Panc1 (cell line): Measurements from ENCODE around the gene SDCBP2.

Experiments used
- CTCF ChIP-seq: fragments of 450-650 bp; IDR thresholded peaks from 2 replicates; pipeline ENCODE4 v1.5.1; 2017; ENCODE audit warnings: mild to moderate bottlenecking
- POLR2AphosphoS5 ChIP-seq: IDR thresholded peaks from 2 replicates; pipeline ENCODE4 v1.6.1; 2012; ENCODE audit warnings: mild to moderate bottlenecking, low read depth, low read length, moderate library complexity
- SIN3A ChIP-seq: IDR thresholded peaks from 2 replicates; pipeline ENCODE4 v1.6.1; 2012; ENCODE audit warnings: low read depth, mild to moderate bottlenecking, low read length, moderate library complexity, borderline replicate concordance; ENCODE audit not compliant: insufficient read depth
- TCF7L2 ChIP-seq: IDR thresholded peaks from 2 replicates; pipeline ENCODE4 v1.6.1; 2011; ENCODE audit warnings: mild to moderate bottlenecking, low read depth, low read length, inconsistent platforms

GRCh38 chr20:1375515-1375914, 46.6 kb upstream of the SDCBP2 start:
- no peak for TF ChIP-seq CTCF
- no peak; the same call in 1 of the 2 replicates for TF ChIP-seq POLR2AphosphoS5
- no peak for TF ChIP-seq TCF7L2
- TF ChIP-seq SIN3A, result no peak
